GM18868 (cell line): ENCODE measurements around the gene ARHGAP33.
"Not testable (repeated sequence)": the region's sequence is repeated elsewhere in the genome, so short reads cannot be mapped to it uniquely, and the experiment has no call there.

Experiments used
- ATAC-seq: cut with Tn5 transposase; IDR thresholded peaks from one replicate; pipeline ENCODE4 v1.9.1; 2021; ENCODE audit warnings: mild to moderate bottlenecking, moderate library complexity; ENCODE audit not compliant: unreplicated experiment

Gene ARHGAP33

DNA sequence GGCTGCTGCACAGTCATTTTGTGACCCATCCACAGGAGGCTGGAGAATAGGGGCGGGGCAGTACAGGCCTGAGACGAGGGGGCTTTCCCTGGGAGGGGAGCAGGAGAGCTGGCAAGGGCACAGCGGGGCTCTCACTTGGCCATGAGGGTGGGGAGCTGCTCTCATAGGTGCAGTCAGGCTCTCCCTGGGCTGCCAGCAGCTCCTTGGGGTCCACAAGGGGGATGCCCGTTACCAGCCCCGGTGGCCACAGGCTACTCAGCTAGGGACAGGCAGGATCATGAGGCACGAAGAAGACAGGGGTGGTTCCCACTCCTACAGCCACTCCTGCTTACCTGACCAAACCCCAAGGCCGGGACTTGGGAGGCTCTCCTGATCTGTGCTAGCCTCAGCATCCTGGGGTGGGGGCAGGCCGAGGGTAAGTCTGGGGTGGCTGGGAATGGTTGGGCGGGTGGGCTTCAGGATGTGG, 16.5 kb downstream of the ARHGAP33 start:
- ATAC-seq, result no peak

DNA sequence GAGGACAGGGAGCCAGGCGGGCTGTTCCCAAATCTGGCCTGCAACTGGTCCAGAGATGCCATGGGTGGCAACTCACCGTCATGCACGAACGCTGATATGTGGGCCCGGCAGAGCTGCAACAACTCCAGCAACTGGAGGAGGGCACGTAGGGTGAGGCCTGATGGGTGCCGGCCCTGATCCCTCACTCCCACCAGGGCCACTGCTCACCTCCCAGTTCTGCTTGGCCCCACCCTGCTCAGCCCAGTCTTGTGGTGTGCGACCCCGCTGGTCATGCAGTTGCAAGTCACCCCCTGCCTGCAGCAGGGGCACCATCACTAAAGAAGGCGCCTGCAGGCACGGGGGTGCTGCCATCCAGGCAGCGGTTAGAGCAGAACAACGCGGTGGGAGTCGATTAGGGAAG, 16.9 kb downstream of the ARHGAP33 start:
- ATAC-seq, result no peak

DNA sequence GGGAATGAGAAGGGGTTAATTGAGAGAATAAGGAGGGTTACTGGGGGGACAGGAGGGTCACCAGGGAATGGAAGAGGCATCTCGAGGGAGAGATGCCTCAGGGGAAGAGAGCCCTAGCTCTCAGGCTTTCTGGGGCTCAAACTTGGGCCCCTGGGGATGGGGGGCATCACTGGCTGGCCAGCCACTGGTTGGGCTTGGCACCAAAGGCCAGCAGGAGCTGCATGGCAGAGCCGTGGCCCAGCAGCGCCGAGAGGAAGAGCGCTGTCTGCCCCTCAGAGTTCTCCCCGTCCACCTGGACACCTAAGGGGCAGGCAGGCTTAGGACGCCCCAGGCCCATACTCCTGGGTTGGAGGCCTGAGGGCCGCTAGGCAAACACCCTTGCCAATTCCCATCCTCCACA, 17.5 kb downstream of the ARHGAP33 start:
- no peak for ATAC-seq

DNA sequence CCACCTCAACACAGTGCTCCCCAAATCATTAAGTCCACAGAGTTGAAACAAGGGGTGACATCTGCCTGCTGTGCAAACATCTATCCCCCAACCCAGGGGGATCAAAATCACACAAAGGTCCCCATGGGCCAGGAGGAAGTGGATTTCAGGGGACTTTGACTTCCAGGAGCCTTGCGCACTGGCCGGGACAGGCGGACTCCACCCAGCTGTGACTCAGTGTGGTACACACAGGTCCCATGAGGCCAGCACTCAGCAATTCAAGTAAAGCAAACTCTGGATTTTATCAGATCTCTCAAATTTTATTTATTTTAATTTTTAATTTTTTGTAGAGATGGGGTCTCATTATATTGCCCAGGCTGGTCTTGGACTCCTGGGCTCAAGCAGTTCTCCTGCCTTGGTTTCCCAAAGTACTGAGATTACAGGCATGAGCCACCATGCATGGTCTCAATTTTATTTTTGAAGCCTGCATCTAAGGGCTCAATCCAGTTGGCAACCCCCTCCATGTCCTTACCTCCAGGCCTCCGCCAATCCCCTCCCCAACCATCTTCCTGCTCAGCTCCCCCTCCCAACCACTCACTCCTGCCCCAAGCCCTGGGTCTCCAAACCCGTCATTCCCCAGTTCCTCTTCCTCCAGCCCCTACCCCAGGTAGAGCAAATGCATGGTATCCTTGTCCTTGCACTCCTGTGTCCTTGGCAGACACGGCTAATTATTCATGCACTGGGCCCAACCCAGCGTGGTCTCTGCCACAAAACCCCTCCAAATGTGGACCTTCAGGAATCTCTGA, 18.2 kb downstream of the ARHGAP33 start:
- no peak for ATAC-seq

DNA sequence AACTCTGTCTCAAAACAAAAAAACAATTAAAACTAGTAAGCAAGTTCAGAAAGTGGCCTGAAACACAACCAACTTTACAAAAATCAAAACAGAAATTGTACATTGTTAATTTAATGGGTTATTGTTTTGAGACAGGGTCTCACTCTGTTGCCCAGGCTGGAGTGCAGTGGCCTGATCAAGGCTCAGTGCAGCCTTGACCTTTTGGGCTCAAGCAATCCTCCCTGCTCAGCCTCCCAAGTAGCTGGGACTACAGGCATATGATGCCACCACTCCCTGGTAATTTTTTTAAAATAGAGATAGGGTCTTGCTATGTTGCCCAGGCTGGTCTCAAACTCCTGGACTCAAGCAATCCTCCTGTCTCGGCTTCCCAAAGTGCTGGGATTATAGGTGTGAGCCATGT, 20.2 kb downstream of the ARHGAP33 start:
- not testable (repeated sequence) for ATAC-seq

DNA sequence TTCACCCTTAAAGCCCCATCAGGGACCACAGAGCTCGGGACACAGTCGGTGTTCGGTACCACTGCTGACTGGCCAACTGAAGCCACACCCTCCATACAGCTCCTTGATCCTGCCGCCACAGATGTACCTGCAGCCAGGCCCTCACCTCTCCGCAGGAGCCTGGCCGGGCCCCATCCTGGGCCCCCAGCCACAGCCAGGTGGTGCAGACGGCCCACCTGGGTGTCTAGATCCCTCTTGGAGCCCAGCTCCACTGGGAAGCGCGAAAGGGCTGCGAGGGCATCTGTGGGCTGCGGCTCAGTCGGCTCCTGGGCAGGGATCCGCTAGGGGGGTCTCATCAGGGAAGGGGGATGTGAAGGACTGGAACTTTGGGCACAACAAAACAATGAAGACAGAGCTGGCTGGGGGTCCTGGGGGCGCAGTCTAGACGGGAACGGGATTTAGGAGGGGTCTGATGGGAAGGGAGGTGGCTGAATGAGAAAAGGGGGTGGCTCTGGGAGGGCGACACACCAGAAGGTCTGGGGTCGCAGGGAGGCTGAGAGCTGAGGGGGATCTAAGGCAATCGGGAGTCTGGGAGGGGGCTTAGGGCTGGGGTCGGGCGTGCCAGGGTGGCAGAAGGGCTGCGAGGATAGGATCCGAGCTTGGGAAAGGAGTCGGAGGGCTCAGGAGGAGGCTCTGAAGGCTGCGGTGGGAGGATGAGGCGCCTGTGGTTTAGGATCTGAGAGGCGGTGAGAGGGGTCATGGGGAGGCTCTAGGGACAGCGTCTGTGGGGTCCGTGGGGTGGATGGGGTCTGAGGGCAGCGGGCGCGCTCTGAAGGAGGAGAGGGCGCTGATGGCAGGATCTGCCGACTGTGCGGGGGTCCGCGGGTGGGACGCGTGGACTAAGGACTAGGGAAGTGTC, 21.5 kb downstream of the ARHGAP33 start:
- no peak for ATAC-seq

DNA sequence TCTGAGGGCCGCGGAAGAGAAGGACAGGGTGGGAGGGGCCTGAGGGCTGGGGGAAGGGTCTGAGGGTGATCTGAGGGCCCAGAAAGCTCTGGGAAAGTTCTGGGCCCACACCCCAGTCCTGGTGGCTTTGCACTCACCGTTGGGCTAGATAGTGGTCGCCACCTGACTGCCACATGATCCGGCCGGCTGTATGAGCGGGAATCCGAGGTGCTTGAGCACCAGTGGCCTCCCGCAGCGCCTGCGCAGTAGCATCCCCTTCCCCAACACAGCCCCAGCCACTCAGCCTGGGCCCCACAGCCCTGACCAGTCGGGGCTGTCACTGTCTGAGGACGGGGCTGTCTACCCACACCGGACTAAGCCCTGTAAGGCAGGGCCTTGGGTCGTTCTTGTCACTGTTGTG, 22.3 kb downstream of the ARHGAP33 start:
- ATAC-seq, result no peak

DNA sequence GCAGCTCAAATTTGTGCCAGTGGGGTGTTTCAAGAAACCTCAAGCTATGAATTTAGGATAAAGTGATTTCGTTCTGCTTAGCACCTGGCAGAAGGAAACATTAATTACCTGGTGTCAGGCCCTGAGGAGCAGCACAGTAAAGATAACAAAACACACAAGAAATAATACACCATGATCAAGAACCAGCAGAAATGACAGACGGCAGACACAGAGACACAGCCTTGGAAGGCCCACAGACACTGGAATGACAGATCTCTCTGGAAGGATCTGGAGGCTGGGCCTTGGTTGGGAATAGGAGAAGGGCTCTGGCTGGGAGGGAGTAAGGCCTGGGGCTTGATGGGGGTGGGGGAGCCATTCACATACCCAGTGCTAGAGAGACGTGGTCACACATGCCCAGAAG, 26.5 kb downstream of the ARHGAP33 start:
- no peak for ATAC-seq

DNA sequence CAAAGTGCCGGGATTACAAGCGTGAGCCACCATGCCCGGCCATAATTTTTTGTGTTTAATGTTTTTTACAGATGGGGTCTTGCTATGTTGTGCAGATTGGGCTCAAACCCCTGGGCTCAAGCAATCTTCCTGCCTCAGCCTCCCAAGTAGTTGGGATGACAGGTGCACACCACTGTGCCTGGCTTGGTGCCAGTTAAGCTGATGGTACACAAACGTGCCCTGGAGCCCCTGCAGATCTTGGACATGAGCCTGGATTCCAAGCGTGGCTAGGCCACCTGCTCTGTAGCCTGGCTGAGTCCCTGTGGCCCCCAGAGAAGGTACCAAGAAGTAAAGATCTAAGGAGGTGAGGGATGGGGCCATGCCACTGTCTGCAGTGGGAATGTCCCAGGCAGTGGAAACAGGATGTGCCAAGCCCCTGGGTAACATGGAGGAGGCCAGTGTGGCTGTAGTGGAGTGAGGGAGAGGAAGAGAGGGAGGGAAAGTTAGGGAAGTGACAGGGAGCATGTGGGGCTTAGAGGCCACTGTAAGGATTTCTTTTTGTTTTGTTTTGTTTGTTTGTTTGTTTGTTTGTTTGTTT, 30.2 kb downstream of the ARHGAP33 start:
- no peak for ATAC-seq

DNA sequence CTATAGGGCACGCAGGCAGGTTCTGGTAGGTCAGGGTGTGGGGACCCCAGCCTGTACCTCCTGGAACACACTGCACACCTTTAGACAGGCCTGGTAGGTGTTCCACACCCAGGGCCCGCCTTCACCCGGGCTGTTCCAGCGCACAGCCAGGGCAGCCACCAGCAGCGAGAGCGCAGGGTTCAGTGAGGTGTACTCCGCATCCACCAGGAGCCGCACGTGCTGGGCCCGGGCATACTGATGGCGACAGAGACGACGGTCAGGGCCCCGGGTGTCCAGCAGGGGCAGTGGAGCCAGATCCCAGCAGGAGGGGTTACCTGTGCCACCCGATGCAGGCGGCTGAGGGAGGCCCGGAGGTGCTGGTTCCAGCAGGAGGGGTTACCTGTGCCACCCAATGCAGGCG, 31.2 kb downstream of the ARHGAP33 start:
- ATAC-seq, result no peak

DNA sequence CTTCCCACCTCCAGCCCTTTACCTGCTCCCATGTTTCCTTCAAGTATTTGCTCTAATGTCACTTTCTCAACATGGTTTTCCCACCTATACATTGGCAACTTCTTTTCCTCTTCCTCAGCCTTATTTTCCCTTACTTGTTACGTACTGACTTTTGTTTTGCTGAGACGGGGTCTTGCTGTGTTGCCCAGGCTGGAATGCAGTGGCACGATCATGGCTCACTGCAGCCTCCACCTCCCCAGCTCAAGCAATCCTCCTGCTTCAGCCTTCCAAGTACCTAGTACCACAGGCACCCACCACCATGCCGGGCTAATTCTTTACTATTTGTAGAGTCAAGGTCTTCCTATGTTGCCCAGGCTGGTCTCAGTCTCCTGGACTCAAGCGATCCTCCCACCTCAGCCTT, 32.3 kb downstream of the ARHGAP33 start:
- ATAC-seq, result no peak

DNA sequence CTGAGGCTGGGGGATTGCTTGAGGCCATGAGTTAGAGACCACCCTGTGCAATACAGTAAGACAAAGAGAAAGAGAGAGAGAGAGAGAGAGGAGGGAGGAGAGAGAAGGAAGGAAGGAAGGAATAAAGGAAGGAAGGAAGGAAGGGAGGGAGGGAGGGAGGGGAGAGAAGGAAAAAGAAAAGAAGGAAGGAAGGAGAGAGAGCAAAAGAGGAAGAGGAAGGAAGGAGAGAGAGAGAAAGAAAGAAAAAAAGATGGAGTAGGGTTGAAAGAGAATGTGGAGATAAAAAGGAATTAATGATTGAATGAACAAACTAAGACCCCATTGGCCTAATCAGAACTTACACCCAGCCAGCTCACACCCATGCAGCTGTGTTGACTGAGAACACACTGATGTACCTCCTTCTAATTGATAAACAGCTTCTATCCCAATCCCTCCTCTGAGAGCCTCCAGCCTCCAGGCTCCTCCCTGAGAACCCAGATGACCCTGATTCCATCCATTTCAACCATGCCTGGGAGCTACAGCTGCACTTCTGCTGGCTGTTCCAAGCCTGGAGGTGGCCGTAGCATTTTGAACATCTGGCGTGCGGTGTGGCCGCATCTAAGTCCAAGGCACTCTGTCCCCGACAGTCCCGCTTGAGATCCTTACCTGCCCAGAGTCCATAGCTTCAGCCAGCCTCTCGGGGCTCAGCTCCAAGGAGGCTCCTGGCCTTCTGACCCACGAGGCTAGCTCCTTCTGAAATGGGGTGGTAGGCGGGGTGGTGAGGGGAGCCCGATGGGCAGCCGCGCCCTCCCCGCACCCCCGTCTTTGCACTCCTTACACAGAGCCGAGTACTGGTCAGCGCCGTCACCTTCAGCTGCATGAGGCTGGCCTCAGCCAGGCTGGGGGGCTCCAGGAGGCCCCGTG, 36.2 kb downstream of the ARHGAP33 start:
- no peak for ATAC-seq

DNA sequence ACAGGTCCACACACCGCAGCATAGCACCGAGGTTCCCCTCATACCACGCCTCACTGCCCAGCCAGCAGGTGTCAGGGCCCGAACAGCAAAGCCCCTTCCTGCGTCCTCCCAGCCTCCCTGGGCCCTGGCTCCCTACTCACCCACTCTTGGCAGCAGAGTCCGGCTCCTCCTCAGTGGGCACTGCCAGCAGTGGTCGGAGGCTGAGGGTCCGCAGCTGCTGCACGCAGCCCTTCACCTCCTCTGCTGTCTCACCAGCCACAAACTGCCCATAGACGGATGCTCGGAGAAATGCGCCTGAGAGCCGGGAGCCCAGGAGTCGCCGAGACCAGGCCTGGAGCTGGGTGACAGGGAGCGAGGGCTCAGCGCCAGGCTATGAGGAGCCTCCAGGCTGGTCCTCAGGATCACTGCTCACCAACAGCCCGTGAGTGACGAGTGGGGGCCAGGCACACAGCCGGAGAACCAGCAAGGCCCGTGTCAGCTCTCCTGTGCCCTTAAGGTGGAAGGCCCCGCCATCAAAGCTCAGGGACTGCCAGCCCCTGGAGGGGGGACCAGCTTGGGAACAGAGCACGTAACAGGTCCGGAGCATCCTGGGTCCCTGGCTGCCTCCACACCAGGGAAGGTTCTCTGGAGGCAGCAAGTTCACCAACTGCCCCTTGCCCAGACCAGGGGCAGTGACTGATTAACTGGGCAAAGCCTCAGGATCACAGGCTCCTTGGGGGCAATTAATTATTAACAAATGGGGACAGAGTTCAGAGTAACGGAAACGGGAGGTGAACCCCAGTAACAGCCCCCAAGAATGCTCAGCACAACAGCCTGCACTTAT, 37.1 kb downstream of the ARHGAP33 start, which contains the start of gene PRODH2:
Gene PRODH2, minus strand, starts transcription at position 626 of the 823 bp plus-strand sequence. Its CDS starts 40 bp downstream, at position 586.
- ATAC-seq, result no peak

DNA sequence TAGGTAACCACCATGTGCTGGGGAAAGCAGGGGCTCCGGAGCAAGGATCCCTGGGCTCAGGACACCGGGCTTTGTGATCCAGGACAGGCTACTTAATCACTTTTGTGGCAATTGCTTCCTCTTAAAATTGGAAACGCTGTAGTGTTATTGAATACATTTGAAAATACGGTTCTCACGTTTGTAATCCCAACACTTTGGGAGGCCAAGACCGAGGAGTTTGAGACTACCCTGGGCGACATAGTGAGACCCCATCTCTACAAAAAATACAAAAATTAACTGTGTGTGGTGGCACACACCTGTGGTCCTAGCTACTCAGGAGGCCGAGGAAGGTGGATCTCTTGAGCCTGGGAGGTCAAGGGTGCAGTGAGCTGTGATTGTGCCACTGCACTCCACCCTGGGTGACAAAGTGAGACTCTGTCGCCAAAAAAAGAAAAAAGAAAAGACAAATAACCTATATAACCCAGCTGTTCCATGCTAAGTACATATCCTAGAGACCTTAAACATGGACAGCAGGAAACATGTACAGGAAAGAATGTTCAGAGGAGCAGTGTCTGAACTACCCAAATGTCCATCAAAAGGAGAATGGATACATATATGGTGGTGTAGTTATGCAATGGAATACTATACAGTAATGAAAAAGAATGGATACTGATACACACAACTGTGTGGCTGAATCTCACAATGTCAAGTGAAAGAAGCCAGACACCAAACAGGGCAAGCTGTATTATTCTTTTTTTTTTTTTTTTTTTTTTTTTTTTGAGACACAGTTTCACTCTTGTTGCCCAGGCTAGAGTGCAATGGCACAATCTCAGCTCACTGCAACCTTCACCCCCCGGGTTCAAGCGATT, 37.9 kb downstream of the ARHGAP33 start:
- ATAC-seq, result no peak

DNA sequence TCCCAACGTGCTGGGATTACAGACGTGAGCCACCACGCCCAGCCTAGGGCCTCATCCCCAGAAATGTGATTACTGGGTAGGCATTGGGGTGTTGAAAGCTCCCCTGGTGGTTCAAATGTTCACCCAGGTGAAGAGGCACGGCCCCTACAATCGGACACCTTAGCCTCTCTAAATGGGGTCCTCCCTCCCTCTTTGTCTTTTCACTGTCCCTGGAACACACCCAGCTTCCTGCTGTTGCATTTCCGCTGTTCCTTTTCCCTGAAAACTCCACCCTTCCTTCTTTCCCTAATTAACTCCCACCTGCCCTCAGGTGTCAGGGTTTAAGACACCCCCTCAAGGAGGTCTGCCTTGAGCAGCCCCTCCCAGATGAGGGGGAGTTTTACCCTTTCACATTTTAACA, 40.9 kb downstream of the ARHGAP33 start:
- ATAC-seq, result no peak

DNA sequence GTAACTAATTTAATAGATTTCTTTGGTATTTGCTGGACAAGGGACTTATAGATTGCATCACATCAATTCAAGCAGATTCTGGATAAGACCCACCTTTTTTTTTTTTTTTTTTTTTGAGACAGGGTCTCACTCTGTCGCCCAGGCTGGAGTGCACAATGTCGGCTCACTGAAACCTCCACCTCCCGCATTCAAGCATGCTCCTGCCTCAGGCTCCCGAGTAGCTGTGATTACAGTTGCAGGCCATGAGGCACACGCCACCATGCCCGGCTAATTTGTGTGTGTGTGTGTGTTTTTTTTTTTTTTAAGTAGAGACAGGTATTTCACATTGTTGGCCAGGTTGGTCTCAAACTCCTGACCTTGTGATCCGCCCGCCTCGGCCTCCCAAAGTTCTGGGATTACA, 41.5 kb downstream of the ARHGAP33 start:
- ATAC-seq, result no peak

DNA sequence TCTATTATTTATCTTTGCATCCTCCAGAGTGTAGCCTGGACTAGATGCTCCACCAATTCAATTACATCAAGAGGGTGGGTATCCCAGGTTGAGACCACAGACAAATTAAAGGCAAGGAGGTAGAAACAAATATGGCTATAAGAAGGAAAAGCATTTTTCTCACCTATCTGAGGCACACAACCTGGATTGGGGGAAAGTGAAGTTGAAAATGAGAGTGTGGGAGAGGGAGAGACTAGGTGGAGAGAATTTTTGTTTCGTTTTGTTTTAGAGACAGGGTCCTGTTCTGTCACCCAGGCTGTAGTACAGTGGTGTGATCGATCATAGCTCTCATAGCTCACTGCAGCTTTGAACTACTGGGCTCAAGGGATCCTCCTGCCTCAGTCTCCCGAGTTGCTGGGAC, 43.1 kb downstream of the ARHGAP33 start:
- ATAC-seq, result no peak

DNA sequence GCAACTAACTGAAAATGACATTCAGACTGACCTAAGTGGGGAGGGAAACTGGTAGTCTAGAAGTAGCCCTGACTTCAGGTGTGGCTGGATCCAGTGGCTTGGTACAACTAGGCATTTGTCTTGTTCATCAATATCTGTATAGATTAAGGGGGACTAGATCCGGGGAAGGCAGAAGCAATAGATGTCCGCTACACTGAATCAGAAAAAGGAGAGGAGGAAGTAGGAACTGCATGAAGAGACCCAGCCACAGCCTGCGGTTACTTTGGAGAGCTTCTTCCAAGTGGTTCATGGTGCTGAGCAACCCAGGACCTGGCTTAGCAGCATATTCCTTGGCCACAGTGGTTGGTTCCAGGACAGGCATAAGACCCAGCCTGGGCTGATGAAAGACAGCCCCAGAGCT, 47.2 kb downstream of the ARHGAP33 start:
- no peak for ATAC-seq

DNA sequence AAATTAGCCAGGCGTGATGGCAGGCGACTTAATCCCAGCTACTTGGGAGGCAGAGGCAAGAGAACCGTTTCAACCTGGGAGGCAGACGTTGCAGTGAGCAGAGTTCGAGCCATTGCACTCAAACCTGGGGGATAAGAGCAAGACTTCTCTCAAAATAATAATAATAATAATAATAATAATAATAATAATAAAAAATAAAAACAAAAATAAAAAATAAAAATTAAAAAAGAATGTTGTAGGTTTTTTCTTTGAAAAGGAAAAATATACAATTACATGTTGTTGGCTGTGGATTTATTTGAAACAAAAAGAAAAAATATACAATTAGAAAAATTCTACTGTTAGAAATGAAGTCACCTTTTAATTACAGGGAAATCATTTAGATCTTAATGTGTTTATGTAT, 48.8 kb downstream of the ARHGAP33 start:
- no peak for ATAC-seq
